Neural crest cell (in vitro differentiated cells): ENCODE data around the gene P2RX3. TPM values are rescaled to one million over a fixed set of nuclear protein-coding genes. Genes with fewer than 3 reads are reported as not detected.

Experiments
- DNase-seq: peaks from one replicate; pipeline ENCODE4 v3.0.0; 2021; ENCODE audit warnings: low read depth, mixed read lengths, low spot score
- H3K27ac Mint-ChIP-seq: one replicate; pipeline ENCODE4 v1.8.0; 2021; ENCODE audit warnings: mild to moderate bottlenecking, mixed read lengths; ENCODE audit not compliant: unreplicated experiment
- H3K27me3 Mint-ChIP-seq: 2 replicates; pipeline ENCODE4 v1.8.0; 2021; ENCODE audit warnings: low read depth, mild to moderate bottlenecking, mixed read lengths
- H3K36me3 Mint-ChIP-seq: 2 replicates; pipeline ENCODE4 v1.8.0; 2021; ENCODE audit warnings: low read depth, mild to moderate bottlenecking, mixed read lengths
- H3K4me1 Mint-ChIP-seq: 2 replicates; pipeline ENCODE4 v1.8.0; 2021; ENCODE audit warnings: mixed read lengths
- H3K4me3 Mint-ChIP-seq: one replicate; pipeline ENCODE4 v1.8.0; 2021; ENCODE audit warnings: mild to moderate bottlenecking, mixed read lengths
- H3K9me3 Mint-ChIP-seq: 2 replicates; pipeline ENCODE4 v1.8.0; 2021; ENCODE audit warnings: mixed read lengths
- CTCF ChIP-seq: fragments of 200-600 bp; sonication (generic); conservative IDR thresholded peaks from 2 replicates; pipeline ENCODE4 v1.5.0; 2021; ENCODE audit warnings: antibody characterized with exemption, mild to moderate bottlenecking
- total RNA-seq: library from RNA; stranded (reverse); gene quantifications from 2 replicates; pipeline ENCODE4 v1.2.1, GENCODE V29; 2021

Gene P2RX3
- total RNA-seq, 1 donor from 2014 or later = 14.3 TPM

- H3K9me3 Mint-ChIP-seq = peaks cover 4% of the 10 kb centered on the region
- TF ChIP-seq CTCF = no peak
- no peak overlapping the region for H3K27ac Mint-ChIP-seq
- H3K36me3 Mint-ChIP-seq = peaks cover 4% of the 10 kb centered on the region
- DNase-seq = no peak
- H3K27me3 Mint-ChIP-seq = peaks cover 4% of the 10 kb centered on the region
- H3K4me3 Mint-ChIP-seq = no peak overlapping the region
- H3K4me1 Mint-ChIP-seq = peaks cover 22% of the 10 kb centered on the region
Observed at GRCh38 chr11:57356268-57356667, 18.1 kb downstream of the P2RX3 start.

GRCh38 chr11:57357310-57357709, 19.2 kb downstream of the P2RX3 start:
- H3K27ac Mint-ChIP-seq = no peak overlapping the region
- H3K4me1 Mint-ChIP-seq = peaks cover 22% of the 10 kb centered on the region
- no peaks in the 10 kb centered on the region for H3K36me3 Mint-ChIP-seq
- DNase-seq = no peak
- TF ChIP-seq CTCF = no peak
- no peaks in the 10 kb centered on the region for H3K9me3 Mint-ChIP-seq
- no peak overlapping the region for H3K4me3 Mint-ChIP-seq
- peaks cover 4% of the 10 kb centered on the region for H3K27me3 Mint-ChIP-seq

GRCh38 chr11:57357856-57358255, 19.7 kb downstream of the P2RX3 start:
- Mint-ChIP-seq H3K4me1 (peaks cover 19% of the 10 kb centered on the region), H3K4me3 (no peak overlapping the region), H3K9me3 (no peaks in the 10 kb centered on the region), H3K27ac (no peak overlapping the region), H3K36me3 (no peaks in the 10 kb centered on the region), H3K27me3 (peaks cover 4% of the 10 kb centered on the region)
- no peak for DNase-seq
- TF ChIP-seq CTCF = no peak

- no peak overlapping the region for H3K27ac Mint-ChIP-seq
- H3K4me3 Mint-ChIP-seq = no peak overlapping the region
- H3K9me3 Mint-ChIP-seq = no peaks in the 10 kb centered on the region
- H3K4me1 Mint-ChIP-seq = peaks cover 12% of the 10 kb centered on the region
- no peaks in the 10 kb centered on the region for H3K36me3 Mint-ChIP-seq
- no peak for TF ChIP-seq CTCF
- peaks cover 4% of the 10 kb centered on the region for H3K27me3 Mint-ChIP-seq
- no peak for DNase-seq
Observed at GRCh38 chr11:57358543-57358961, 20.4 kb downstream of the P2RX3 start.

- Mint-ChIP-seq H3K27ac (no peak overlapping the region), H3K27me3 (peaks cover 4% of the 10 kb centered on the region), H3K9me3 (no peaks in the 10 kb centered on the region), H3K4me1 (peaks cover 7% of the 10 kb centered on the region), H3K36me3 (no peaks in the 10 kb centered on the region), H3K4me3 (no peak overlapping the region)
- no peak for TF ChIP-seq CTCF
- DNase-seq = no peak
Observed at GRCh38 chr11:57358991-57359390, 20.8 kb downstream of the P2RX3 start.

GRCh38 chr11:57359396-57359795, 21.2 kb downstream of the P2RX3 start:
- H3K4me1 Mint-ChIP-seq = peaks cover 3% of the 10 kb centered on the region
- no peak for TF ChIP-seq CTCF
- H3K36me3 Mint-ChIP-seq = no peaks in the 10 kb centered on the region
- no peak overlapping the region for H3K27ac Mint-ChIP-seq
- no peaks in the 10 kb centered on the region for H3K9me3 Mint-ChIP-seq
- no peak overlapping the region for H3K4me3 Mint-ChIP-seq
- DNase-seq = no peak
- H3K27me3 Mint-ChIP-seq = peaks cover 4% of the 10 kb centered on the region
